Body of pancreas (tissue), 4 donors: ENCODE data around the gene USP12. TPM values are rescaled to one million over a fixed set of nuclear protein-coding genes. Genes with fewer than 3 reads are reported as not detected.

ENCODE experiments used
- ATAC-seq: fragments of 150-250 bp; one replicate; pipeline ENCODE4 v1.9.1; 2016
- DNase-seq, 4 donors: peaks; one replicate each; pipeline ENCODE4 v3.0.0-alpha.2; 2019
- H3K27ac ChIP-seq, 4 donors: fragments of 200-600 bp; sonication (generic); 1 replicate in 3 of 4; 2 replicates in 1 of 4; pipeline versions ENCODE4 v1.5.1 to v1.6.1; 2016 to 2019; ENCODE audit warnings: mild to moderate bottlenecking in 1 of 4, mixed read lengths in 1 of 4, moderate library complexity in 1 of 4
- H3K27me3 ChIP-seq, 2 donors: fragments of 200-600 bp; sonication (generic); one replicate each; pipeline ENCODE4 v1.6.0; 2016; ENCODE audit warnings: mild to moderate bottlenecking in 1 of 2
- H3K36me3 ChIP-seq, 2 donors: fragments of 200-600 bp; sonication (generic); replicated peaks in 1 of 2; 2 replicates each; pipeline ENCODE4 v1.5.1; 2016; ENCODE audit warnings: low read depth in 2 of 2; ENCODE audit not compliant: insufficient read depth in 1 of 2
- H3K4me1 ChIP-seq: fragments of 200-600 bp; sonication (generic); one replicate; pipeline ENCODE4 v1.6.0; 2016
- H3K4me3 ChIP-seq, 2 donors: fragments of 200-600 bp; sonication (generic); 1 replicate in 1 of 2; 2 replicates in 1 of 2; pipeline ENCODE4 v1.5.1; 2016 to 2019
- H3K9me3 ChIP-seq, 3 donors: fragments of 200-600 bp; sonication (generic); 1 replicate in 2 of 3; 2 replicates in 1 of 3; pipeline ENCODE4 v1.5.1; 2016
- CTCF ChIP-seq, 7 experiments: fragments of 450-650 bp in 4 of 7; fragments of 200-600 bp in 3 of 7; sonication (generic) in 3 of 7; IDR thresholded peaks; one replicate each; pipeline ENCODE4 v1.5.1; 2016 to 2019; ENCODE audit warnings: antibody characterized with exemption in 7 of 7
- POLR2A ChIP-seq, 3 donors: fragments of 450-650 bp; IDR thresholded peaks; one replicate each; pipeline ENCODE4 v1.6.1; 2016; ENCODE audit warnings: antibody characterized with exemption in 3 of 3, mild to moderate bottlenecking in 2 of 3
- WGBS, 2 donors: methylation state at CpG; one replicate each; pipeline ENCODE4 v1.1.5; 2017; 5-methylcytosine and 5-hydroxymethylcytosine counted together
- intact Hi-C: fragments of 100-400 bp; cut with DNase I; formaldehyde crosslinking; loops from one replicate; pipeline ENCODE4 v1.15.1; 2023
- total RNA-seq, 2 donors: library from RNA; depleted of rRNA; stranded (reverse); fragments of >200 nt; gene quantifications; one replicate each; pipeline ENCODE4 v1.1.0, GENCODE V29; 2016

Gene USP12
- total RNA-seq, 2 donors from 2014 or later = 12.9 to 16.9 TPM

- no peak for ATAC-seq
- TF ChIP-seq POLR2A (IDR thresholded peaks at IDR 0.05) (no peak), CTCF (IDR thresholded peaks at IDR 0.05) (no peak)
- Histone ChIP-seq H3K27me3 (no peaks in the 10 kb centered on the region), H3K4me3 (no peak overlapping the region), H3K36me3 (no peaks in the 10 kb centered on the region), H3K9me3 (no peaks in the 10 kb centered on the region), H3K27ac (no peak overlapping the region), H3K4me1 (peaks cover 5% of the 10 kb centered on the region)
- intact Hi-C loops = no loop called here
- DNase-seq = no peak
- WGBS, 2 donors = 92 to 96% methylated on average over 4 of the region's 4 CpGs
Observed at GRCh38 chr13:27140060-27140459, 31.6 kb downstream of the USP12 start.

- no peaks in the 10 kb centered on the region for H3K9me3 ChIP-seq
- intact Hi-C loops = no loop called here
- ATAC-seq (no peak), DNase-seq (no peak)
- no peak overlapping the region for H3K27ac ChIP-seq
- H3K27me3 ChIP-seq = no peaks in the 10 kb centered on the region
- H3K36me3 ChIP-seq = no peaks in the 10 kb centered on the region
- peaks cover 10% of the 10 kb centered on the region for H3K4me1 ChIP-seq
- no peak overlapping the region for H3K4me3 ChIP-seq
- 86 to 96% methylated on average over 2 of the region's 2 CpGs for WGBS, 2 donors
- TF ChIP-seq POLR2A (IDR thresholded peaks at IDR 0.05) = no peak
- TF ChIP-seq CTCF (IDR thresholded peaks at IDR 0.05) = no peak
Observed at GRCh38 chr13:27139565-27139964, 32.0 kb downstream of the USP12 start.

GRCh38 chr13:27138457-27139093, 33.0 kb downstream of the USP12 start:
- Histone ChIP-seq H3K9me3 (no peaks in the 10 kb centered on the region), H3K36me3 (no peaks in the 10 kb centered on the region), H3K27me3 (no peaks in the 10 kb centered on the region), H3K4me1 (peaks cover 19% of the 10 kb centered on the region), H3K27ac (no peak overlapping the region), H3K4me3 (no peak overlapping the region)
- ATAC-seq = no peak
- no peak for TF ChIP-seq POLR2A (IDR thresholded peaks at IDR 0.05)
- TF ChIP-seq CTCF (IDR thresholded peaks at IDR 0.05) = no peak
- DNase-seq = no peak
- intact Hi-C loops = no loop called here
- WGBS, 2 donors = 84 to 87% methylated on average over 4 of the region's 4 CpGs

- WGBS, 2 donors = 94 to 97% methylated on average over 7 of the region's 7 CpGs
- peaks cover 19% of the 10 kb centered on the region for H3K4me1 ChIP-seq
- H3K9me3 ChIP-seq = no peaks in the 10 kb centered on the region
- intact Hi-C loops = no loop called here
- H3K27me3 ChIP-seq = no peaks in the 10 kb centered on the region
- no peak for DNase-seq
- TF ChIP-seq POLR2A (IDR thresholded peaks at IDR 0.05) (no peak), CTCF (IDR thresholded peaks at IDR 0.05) (no peak)
- no peak for ATAC-seq
- no peak overlapping the region for H3K27ac ChIP-seq
- H3K4me3 ChIP-seq = no peak overlapping the region
- H3K36me3 ChIP-seq = no peaks in the 10 kb centered on the region
Observed at GRCh38 chr13:27137759-27138158, 33.9 kb downstream of the USP12 start.

GRCh38 chr13:27135023-27135422, 36.6 kb downstream of the USP12 start:
- peaks cover 31% of the 10 kb centered on the region for H3K4me1 ChIP-seq
- H3K9me3 ChIP-seq = no peaks in the 10 kb centered on the region
- no peak overlapping the region for H3K4me3 ChIP-seq
- no peaks in the 10 kb centered on the region for H3K27me3 ChIP-seq
- WGBS, 2 donors = 28 to 34% methylated on average over 5 of the region's 5 CpGs
- no peak overlapping the region for H3K27ac ChIP-seq
- no peaks in the 10 kb centered on the region for H3K36me3 ChIP-seq
- intact Hi-C loops = no loop called here
- no peak for TF ChIP-seq POLR2A (IDR thresholded peaks at IDR 0.05)
- DNase-seq (no peak), ATAC-seq (peak; percentile 45)
